GM12872 (cell line): Measurements from ENCODE around the gene NTNG2.

Source experiments
- CTCF ChIP-seq: IDR thresholded peaks from 3 replicates; pipeline ENCODE4 v1.5.1; 2011; ENCODE audit warnings: low read depth, mild to moderate bottlenecking, low read length, moderate library complexity; ENCODE audit not compliant: insufficient read depth

Gene NTNG2

GRCh38 chr9:132221941-132222340 lies 60.1 kb downstream of the NTNG2 start:
- TF ChIP-seq CTCF = no peak

GRCh38 chr9:132224645-132225044 lies 62.8 kb downstream of the NTNG2 start:
- TF ChIP-seq CTCF = no peak

GRCh38 chr9:132226571-132227430 lies 64.9 kb downstream of the NTNG2 start:
- TF ChIP-seq CTCF = no peak

GRCh38 chr9:132228062-132228461 lies 66.2 kb downstream of the NTNG2 start:
- no peak for TF ChIP-seq CTCF

- no peak for TF ChIP-seq CTCF
These were observed 68.7 kb downstream of the NTNG2 start for GRCh38 chr9:132230605-132231004.

- no peak for TF ChIP-seq CTCF
These were observed 69.3 kb downstream of the NTNG2 start for GRCh38 chr9:132231019-132231701.

- no peak for TF ChIP-seq CTCF
These were observed 70.7 kb downstream of the NTNG2 start for GRCh38 chr9:132232522-132232921.
